KG1 (cell line): ENCODE results near the gene ITPKA.
"Not testable (repeated sequence)": the region's sequence is repeated elsewhere in the genome, so short reads cannot be mapped to it uniquely, and the experiment has no call there.

Source experiments
- DNase-seq: peaks from one replicate; lab custom pipeline; 2025; lab: John Stamatoyannopoulos, UW

The ITPKA gene

DNA sequence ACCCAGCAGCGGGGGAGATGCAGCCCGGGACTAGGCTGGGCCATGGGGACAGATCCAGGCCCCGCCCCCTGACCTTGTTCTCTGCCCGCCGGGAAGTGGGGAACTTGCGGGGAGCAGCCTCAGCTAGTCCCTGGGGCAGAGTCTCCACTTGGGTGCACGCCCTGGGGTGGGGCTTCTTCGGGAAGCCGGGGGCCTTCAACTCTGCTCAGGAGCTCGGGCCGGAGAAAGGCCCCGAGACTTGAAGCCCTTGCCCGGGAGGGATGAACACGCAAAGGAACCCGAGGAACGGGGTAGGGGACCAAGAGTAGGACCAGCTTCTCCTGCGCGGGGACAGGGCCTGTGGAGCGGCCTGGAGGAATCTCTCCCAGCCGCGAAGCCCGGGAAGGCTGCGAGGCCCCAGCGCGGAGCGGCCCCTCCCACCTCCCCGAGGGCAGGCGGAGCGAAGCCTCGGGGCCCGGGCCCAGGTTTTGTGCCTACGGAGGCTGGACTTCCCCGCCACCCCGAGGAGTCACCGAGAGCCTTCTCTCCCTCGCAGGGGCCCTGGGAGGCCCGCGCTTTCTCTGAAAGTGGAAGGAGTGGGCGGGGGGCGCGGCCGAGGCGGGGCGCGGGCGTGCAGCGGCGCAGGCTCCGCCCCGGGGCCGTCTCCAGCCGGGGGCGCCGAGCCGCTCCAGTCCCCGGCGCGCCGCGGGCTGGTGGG, at the start of gene ITPKA:
ITPKA (plus strand) TSS at position 670 of the 697 bp plus-strand sequence. CDS start 54 bp downstream, outside the sequence.
- peak; percentile 35 for DNase-seq

DNA sequence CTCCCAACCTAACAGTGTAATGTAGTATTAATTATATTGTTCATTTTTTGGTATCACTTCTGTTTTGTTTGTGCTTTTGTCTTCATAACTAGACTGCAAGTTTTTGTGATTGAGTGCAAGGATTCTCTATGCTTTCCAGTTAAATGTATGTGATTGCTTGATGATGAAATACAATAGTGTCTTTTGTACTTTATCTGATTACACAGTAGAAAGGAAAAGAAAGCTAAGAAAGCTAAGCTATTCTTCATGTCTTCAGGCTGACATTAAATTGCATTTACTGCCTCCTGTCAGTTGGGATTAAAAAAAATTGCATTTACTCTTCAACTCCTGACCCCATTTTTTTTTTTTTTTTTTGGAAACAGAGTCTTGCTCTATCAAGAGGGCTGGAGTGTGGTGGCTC, 48.3 kb upstream of the ITPKA start:
- DNase-seq, result no peak

GRCh38 chr15:41462084-41462795, 31.4 kb upstream of the ITPKA start:
- no peak for DNase-seq

- no peak for DNase-seq
Measured at GRCh38 chr15:41464889-41465580, 28.6 kb upstream of the ITPKA start.

- no peak for DNase-seq
Measured at GRCh38 chr15:41465822-41466421, 27.8 kb upstream of the ITPKA start.

DNA sequence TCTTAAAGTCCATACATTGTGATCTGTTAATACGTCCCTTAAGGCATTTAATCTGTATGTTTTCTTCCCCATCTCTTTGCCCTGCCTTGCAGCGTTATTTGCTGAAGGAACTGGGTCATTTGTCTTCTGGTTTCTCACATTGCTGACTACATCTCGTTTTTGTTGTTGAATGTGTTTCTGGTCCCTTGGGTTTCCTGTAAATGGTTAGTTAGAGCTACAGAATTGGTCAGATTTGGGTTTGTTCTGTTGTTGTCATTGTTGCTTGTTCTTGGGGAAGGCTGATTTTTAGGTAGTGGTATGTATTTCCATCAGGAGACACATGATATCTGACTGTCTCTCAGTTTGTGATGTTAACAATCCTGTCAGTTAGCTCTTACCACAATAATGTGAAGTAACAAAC, 27.0 kb upstream of the ITPKA start:
- DNase-seq, result no peak

DNA sequence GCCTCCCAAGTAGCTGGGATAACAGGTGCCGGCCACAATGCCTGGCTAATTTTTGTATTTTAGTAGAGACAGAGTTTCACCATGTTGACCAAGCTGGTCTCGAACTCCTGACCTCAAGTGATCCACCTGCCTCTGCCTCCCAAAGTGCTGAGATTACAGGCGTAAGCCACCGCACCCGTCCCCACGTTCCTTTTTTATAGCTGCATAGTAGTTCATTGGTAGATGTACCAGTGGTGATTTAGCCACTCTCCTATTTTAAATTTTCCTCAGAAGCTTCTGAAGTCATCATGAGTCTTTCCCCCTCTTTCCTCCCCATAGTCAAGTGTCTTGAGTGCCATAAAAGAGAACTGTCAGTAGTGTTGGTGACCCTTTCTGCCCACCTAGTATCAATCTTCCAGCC, 24.0 kb upstream of the ITPKA start:
- DNase-seq, result not testable (repeated sequence)

GRCh38 chr15:41473418-41473817, 20.3 kb upstream of the ITPKA start:
- no peak for DNase-seq

GRCh38 chr15:41474436-41474835, 19.2 kb upstream of the ITPKA start:
- no peak for DNase-seq

DNA sequence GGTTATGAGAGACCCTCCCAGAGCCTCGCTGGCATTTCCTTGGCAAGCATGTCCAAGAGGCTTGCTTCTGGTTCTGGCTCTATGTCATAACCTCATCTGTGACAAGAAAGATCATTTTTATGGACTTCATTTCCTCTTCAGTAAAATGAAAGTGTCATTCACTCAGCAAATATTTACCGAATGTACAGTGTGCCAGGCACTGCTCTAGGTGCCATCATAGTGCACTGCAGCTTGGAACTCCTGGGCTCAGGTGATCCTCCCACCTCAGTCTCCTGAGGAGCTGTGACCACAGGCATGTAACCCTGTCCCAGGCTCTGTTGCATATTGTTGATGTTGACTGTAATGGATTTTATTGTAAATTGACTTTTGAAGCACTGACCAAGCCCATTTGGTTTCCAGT, 18.7 kb upstream of the ITPKA start:
- DNase-seq, result no peak

- no peak for DNase-seq
Measured at GRCh38 chr15:41476416-41477048, 17.1 kb upstream of the ITPKA start.

GRCh38 chr15:41480396-41481140, 13.1 kb upstream of the ITPKA start:
- no peak for DNase-seq

DNA sequence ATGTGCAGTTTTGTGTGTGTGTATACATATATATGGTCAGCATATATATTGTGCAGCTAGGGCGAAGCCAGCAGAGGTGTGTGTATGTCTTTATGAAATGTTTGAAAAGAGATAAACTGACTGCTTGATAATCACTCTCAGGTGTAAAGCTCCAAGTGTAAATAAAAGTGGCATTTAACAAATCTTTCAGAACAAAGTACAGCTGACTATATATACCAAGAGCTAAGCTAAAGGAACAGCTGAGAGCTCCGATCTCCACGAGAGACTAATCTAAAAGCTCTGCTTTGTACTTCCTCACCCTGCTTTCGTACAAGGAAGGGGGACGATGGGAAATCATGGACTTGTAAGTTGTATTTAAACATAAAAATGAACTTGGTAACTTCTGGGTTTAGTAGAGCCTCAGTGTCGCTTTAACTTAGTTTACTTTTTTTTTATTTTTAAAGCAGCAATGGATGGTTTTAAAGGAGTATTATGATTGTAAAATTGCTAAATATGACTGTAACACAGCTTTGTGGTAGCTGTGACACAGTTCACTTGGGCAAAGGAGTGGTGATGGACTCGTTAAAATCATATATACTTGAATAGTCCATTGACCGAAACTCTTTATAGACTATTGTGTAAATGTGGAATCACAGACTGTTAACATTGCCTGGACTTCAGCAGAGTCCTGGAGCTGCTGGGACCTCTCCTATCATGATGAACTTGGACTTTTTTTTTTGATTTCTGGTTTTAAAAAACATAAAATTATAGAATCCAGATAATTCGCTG, 11.4 kb upstream of the ITPKA start:
- no peak for DNase-seq

GRCh38 chr15:41483115-41483514, 10.6 kb upstream of the ITPKA start:
- no peak for DNase-seq

- DNase-seq, result no peak
Measured at GRCh38 chr15:41483519-41483918, 10.2 kb upstream of the ITPKA start.

- DNase-seq, result no peak
Measured at GRCh38 chr15:41484937-41485625, 8.6 kb upstream of the ITPKA start.

DNA sequence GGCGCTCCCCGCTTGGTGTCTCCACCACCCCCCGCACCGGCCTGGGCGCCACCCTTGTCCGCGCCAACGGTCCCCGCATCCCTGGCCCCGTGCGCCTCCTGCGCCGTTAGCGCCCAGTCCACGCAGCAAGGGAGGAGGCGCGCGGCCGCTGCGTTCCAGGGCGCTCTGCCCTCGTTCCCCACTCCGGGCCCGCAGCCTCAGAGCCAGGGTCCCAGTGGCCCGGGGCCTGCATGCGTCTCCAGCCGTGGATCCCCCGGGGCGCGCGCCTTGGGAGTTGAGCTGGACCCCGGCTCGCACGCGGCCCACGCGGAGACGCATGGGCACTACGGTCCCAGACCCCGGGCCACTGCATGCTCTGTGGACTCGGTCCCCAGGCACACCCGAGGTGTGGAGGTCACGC, 7.4 kb upstream of the ITPKA start:
- DNase-seq, result no peak

DNA sequence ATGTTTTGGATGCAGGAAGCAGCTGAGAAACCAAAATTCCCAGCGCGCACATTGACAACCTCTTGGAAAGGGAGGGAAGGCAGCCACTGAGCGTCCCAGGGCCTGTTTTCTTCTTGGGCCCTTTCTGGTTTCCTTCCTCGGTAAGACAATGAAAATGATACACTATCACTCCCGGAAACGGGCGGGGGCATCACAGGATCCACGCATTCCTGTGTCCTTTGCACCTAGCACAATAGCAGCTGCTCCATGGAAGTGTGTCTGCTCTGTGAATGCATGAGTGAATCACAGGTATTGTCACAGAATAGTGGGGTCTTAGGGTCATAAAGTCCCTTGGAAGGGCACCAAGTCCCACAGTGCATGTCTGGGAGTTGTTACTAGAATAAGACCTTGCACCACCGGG, 6.3 kb upstream of the ITPKA start:
- no peak for DNase-seq

DNA sequence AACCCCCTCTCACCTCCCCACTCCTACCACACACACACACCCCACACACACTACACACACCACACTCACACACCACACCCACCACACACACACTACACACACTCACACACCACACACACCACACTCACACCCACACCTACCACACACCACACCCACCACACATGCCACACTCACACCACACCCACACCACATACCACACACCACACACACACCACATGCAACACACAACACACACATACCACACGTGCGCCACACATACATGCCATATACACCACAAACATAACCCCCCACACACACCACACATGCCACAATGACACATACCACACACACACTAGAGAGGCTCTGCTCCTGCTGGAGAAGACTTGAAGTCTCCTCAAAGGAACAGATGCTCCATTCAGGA, 5.9 kb upstream of the ITPKA start:
- DNase-seq, result no peak

DNA sequence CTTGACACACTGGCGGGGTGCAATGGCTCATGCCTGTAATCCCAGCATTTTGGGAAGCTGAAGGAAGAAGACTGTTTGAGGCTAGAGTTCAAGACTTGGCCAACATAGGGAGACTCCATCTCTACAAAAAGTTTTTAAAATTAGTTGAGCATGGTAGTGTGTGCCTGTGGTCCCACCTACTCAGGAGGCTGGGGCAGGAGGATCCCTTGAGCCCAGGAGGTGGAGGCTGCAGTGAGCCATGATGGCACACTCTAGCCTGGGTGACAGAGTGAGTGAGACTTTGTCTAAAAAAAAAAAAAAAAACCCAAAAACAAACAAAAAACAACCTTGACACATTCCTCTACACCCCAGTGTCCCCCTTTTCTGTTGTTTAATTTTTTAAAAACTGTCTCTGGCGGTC, 4.0 kb upstream of the ITPKA start:
- DNase-seq, result no peak
